Measurements from ENCODE around the gene IQGAP2. TPM values are rescaled to one million over a fixed set of nuclear protein-coding genes. Genes with fewer than 3 reads are reported as not detected.

The IQGAP2 gene
- total RNA-seq, 1 donor from 2014 or later, result 8.8 TPM

DNA sequence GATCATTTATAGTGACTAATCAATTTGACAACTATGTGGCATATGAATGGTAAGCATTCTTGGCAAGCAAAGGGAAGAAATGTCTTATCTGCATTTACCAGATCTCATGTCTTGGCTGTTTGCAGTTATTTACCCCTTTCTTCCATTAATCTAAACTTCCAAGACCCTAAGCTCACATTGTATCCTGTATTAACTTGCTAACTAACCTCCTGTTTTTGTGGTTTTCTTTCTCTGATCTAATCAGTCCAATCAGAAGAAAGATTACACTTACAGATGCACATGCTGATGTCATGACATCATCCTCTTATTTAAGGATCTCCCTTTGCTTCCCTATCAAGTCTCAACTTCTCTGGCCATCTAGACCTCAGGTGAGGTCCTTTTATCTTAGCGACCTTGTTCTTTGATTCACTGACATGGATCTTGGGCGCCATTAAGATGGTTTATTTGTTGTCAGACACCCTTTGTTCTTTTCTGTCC lies 124.6 kb downstream of the IQGAP2 start:
- TF ChIP-seq CTCF (IDR thresholded peaks at IDR 0.05), result no peak
- H3K36me3 Mint-ChIP-seq (ENCODE audit: low read depth), result peaks cover 1% of the 10 kb centered on the region
- ChIA-PET CTCF (no interaction called here), POLR2A (no interaction called here)
- DNase-seq (no peak), ATAC-seq (ENCODE audit: low read depth) (no peak)
- H3K9me3 Mint-ChIP-seq, result no peaks in the 10 kb centered on the region
- no peak overlapping the region for H3K27ac Mint-ChIP-seq
- H3K4me3 Mint-ChIP-seq, result no peak overlapping the region
- H3K27me3 Mint-ChIP-seq, result no peaks in the 10 kb centered on the region
- no peaks in the 10 kb centered on the region for H3K4me1 Mint-ChIP-seq
- intact Hi-C loops (cut with micrococcal nuclease), result no loop called here

DNA sequence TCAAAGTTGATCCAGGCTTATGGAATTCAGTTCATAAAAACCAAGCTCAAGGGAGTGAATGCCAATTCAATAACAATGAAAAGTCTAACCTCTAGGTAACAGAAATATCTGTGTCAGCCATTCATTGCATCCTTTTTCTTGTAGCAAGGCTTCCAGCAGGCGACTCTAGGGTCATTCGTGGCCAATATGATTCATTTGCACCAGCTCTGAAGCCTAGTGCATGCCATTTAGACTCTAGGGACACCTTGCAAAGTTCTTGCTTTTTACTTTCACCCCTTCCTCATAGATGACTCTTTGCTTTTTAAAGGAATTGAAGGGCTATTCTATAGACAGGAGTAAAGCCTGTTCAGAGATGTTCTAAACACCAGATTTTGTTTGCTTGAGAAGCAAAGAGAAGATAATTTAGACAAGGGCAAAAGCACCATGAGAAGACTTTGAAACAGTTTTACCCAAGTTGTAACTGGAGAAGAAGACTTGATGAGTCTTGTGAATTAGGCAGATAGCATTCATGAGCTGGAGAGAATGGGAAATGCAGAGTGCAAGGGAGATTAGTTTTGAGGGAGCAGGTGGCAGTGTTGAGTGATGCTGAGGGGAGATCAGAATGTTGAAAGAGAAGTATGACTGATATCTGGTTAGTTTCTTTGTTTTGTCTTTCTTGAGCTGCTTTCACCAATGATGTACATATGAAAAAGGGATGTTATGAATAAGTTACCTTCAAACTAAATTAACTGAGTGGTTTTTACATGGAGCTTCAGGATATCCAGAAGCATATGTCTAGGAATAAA lies 125.7 kb downstream of the IQGAP2 start:
- Mint-ChIP-seq H3K27me3 (no peaks in the 10 kb centered on the region), H3K27ac (no peak overlapping the region), H3K4me3 (no peak overlapping the region), H3K36me3 (ENCODE audit: low read depth) (no peaks in the 10 kb centered on the region), H3K4me1 (no peaks in the 10 kb centered on the region), H3K9me3 (no peaks in the 10 kb centered on the region)
- intact Hi-C loops (cut with micrococcal nuclease), result no loop called here
- TF ChIP-seq CTCF (IDR thresholded peaks at IDR 0.05), result no peak
- no peak for DNase-seq
- CTCF ChIA-PET, result no interaction called here
- no peak for ATAC-seq (ENCODE audit: low read depth)
- POLR2A ChIA-PET, result no interaction called here

- no peak for ATAC-seq (ENCODE audit: low read depth)
- H3K4me3 Mint-ChIP-seq, result no peak overlapping the region
- POLR2A ChIA-PET, result no interaction called here
- no peak for DNase-seq
- CTCF ChIA-PET, result no interaction called here
- intact Hi-C loops (cut with micrococcal nuclease), result no loop called here
- H3K36me3 Mint-ChIP-seq (ENCODE audit: low read depth), result no peaks in the 10 kb centered on the region
- H3K27ac Mint-ChIP-seq, result no peak overlapping the region
- TF ChIP-seq CTCF (IDR thresholded peaks at IDR 0.05), result no peak
- no peaks in the 10 kb centered on the region for H3K4me1 Mint-ChIP-seq
- H3K27me3 Mint-ChIP-seq, result no peaks in the 10 kb centered on the region
- no peaks in the 10 kb centered on the region for H3K9me3 Mint-ChIP-seq
Observed at GRCh38 chr5:76529464-76530344, 126.6 kb downstream of the IQGAP2 start.

DNA sequence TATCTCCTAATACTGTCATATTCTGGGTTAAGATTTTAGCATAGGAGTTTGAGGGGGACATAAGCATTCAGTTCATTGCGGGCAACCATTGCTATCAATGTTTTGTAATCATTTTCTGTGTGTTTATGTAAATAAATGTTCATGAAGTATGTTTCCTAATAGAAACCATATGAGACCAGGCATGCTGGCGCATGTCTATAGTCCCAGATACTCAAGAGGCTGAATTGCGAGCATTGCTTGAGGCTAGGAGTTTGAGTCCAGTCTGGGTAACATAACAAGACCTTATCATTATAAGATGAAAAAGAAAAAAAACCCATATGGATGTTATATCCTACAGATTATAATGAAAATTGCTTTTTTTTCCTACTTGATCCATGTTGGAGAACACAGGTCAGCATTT lies 129.0 kb downstream of the IQGAP2 start:
- Mint-ChIP-seq H3K4me1 (no peaks in the 10 kb centered on the region), H3K4me3 (no peak overlapping the region)

More for the DNA sequence above, 129.0 kb downstream of the IQGAP2 start:
- ChIA-PET POLR2A (no interaction called here), CTCF (no interaction called here)
- no peaks in the 10 kb centered on the region for H3K36me3 Mint-ChIP-seq (ENCODE audit: low read depth)
- H3K9me3 Mint-ChIP-seq, result no peaks in the 10 kb centered on the region
- DNase-seq (no peak), ATAC-seq (ENCODE audit: low read depth) (no peak)
- H3K27ac Mint-ChIP-seq, result no peak overlapping the region
- intact Hi-C loops (cut with micrococcal nuclease), result no loop called here
- H3K27me3 Mint-ChIP-seq, result no peaks in the 10 kb centered on the region
- TF ChIP-seq CTCF (IDR thresholded peaks at IDR 0.05), result no peak

Data from activated B cell treated with CpG ODN at 0.5 μM for 24 hours (primary cell).